ENCODE results near the gene MAST1.

Gene MAST1

DNA sequence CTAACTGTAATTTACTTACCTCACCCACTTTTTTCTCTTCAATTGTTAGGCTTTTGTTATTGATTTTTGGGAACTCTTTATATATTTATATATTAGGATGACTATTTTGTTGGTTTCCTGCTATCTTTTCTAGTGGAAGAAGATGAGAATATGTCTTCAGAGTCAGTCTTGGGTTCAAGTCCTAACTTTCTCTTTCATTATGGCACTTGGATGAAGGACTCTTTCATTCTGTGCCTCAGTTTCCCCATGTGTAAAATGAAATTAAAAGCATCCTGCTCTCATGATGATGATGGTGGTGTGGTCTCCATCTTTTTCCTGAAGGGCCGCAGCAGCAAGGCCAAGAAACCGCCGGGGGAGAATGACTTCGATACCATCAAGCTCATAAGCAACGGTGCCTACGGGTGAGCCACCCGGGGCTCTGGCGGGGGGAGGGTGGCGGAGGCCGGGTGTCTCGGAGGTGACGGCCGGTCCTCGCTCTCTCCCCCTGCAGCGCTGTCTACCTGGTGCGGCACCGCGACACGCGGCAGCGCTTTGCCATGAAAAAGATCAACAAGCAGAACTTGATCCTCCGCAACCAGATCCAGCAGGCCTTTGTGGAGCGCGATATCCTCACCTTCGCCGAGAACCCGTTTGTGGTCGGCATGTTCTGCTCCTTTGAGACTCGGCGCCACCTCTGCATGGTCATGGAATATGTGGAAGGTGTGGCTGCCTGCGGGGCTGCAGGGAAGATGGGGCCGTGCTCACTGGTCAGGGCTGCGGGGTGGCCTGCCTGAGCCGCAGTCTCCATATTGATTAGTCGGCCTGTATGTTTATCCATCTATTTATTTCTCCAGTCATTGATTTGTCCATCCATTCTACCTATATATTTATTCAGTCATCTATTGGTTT is 20.0 kb downstream of the MAST1 start:
- H3K4me1 ChIP-seq = no peaks in the 10 kb centered on the region
- H2AFZ ChIP-seq = no peak overlapping the region
- H3K27ac ChIP-seq = no peak overlapping the region
- H3K4me3 ChIP-seq (ENCODE audit: low read depth, low read length) = no peak overlapping the region
- no peak overlapping the region for H3K9ac ChIP-seq
- H3K79me2 ChIP-seq = no peaks in the 10 kb centered on the region
- peaks cover 3% of the 10 kb centered on the region for H3K9me3 ChIP-seq (ENCODE audit: control insufficient read depth, low read length)
- no peaks in the 10 kb centered on the region for H3K36me3 ChIP-seq (ENCODE audit: control insufficient read depth, insufficient read depth, low read length)
- H3K4me2 ChIP-seq (ENCODE audit: low read length) = no peak overlapping the region
- TF ChIP-seq, protein P1, sequence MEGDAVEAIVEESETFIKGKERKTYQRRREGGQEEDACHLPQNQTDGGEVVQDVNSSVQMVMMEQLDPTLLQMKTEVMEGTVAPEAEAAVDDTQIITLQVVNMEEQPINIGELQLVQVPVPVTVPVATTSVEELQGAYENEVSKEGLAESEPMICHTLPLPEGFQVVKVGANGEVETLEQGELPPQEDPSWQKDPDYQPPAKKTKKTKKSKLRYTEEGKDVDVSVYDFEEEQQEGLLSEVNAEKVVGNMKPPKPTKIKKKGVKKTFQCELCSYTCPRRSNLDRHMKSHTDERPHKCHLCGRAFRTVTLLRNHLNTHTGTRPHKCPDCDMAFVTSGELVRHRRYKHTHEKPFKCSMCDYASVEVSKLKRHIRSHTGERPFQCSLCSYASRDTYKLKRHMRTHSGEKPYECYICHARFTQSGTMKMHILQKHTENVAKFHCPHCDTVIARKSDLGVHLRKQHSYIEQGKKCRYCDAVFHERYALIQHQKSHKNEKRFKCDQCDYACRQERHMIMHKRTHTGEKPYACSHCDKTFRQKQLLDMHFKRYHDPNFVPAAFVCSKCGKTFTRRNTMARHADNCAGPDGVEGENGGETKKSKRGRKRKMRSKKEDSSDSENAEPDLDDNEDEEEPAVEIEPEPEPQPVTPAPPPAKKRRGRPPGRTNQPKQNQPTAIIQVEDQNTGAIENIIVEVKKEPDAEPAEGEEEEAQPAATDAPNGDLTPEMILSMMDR (IDR thresholded peaks at IDR 0.05) = no peak
- H3K27me3 ChIP-seq (ENCODE audit: control insufficient read depth, insufficient read depth, low read length) = no peaks in the 10 kb centered on the region

DNA sequence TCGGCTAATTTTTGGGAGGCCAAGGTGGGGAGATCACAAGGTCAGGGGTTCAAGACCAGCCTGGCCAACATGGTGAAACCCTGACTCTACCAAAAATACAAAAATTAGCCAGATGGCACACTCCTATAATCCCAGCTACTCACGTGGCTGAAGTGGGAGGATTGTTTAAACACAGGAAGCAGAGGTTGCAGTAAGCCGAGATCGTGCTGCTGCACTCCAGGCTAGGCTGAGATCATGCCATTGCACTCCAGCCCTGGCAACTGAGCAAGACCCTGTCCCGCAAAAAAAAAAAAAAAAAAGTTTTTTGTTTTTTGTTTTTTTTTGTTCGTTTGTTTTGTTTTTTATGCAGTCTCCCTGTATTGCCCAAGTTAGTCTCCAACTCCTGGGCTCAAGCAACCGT is 21.2 kb downstream of the MAST1 start:
- no peaks in the 10 kb centered on the region for H3K36me3 ChIP-seq (ENCODE audit: control insufficient read depth, insufficient read depth, low read length)
- H3K9ac ChIP-seq = no peak overlapping the region
- TF ChIP-seq, protein P1 (IDR thresholded peaks at IDR 0.05) = no peak
- peaks cover 3% of the 10 kb centered on the region for H3K9me3 ChIP-seq (ENCODE audit: control insufficient read depth, low read length)
- no peak overlapping the region for H3K4me2 ChIP-seq (ENCODE audit: low read length)
- H3K4me3 ChIP-seq (ENCODE audit: low read depth, low read length) = no peak overlapping the region
- no peak overlapping the region for H3K27ac ChIP-seq
- no peaks in the 10 kb centered on the region for H3K79me2 ChIP-seq
- H2AFZ ChIP-seq = no peak overlapping the region
- no peaks in the 10 kb centered on the region for H3K4me1 ChIP-seq
- H3K27me3 ChIP-seq (ENCODE audit: control insufficient read depth, insufficient read depth, low read length) = no peaks in the 10 kb centered on the region

GRCh38 chr19:12864143-12864542 is 25.8 kb downstream of the MAST1 start:
- Histone ChIP-seq H3K9ac (no peak overlapping the region), H3K79me2 (no peaks in the 10 kb centered on the region)

DNA sequence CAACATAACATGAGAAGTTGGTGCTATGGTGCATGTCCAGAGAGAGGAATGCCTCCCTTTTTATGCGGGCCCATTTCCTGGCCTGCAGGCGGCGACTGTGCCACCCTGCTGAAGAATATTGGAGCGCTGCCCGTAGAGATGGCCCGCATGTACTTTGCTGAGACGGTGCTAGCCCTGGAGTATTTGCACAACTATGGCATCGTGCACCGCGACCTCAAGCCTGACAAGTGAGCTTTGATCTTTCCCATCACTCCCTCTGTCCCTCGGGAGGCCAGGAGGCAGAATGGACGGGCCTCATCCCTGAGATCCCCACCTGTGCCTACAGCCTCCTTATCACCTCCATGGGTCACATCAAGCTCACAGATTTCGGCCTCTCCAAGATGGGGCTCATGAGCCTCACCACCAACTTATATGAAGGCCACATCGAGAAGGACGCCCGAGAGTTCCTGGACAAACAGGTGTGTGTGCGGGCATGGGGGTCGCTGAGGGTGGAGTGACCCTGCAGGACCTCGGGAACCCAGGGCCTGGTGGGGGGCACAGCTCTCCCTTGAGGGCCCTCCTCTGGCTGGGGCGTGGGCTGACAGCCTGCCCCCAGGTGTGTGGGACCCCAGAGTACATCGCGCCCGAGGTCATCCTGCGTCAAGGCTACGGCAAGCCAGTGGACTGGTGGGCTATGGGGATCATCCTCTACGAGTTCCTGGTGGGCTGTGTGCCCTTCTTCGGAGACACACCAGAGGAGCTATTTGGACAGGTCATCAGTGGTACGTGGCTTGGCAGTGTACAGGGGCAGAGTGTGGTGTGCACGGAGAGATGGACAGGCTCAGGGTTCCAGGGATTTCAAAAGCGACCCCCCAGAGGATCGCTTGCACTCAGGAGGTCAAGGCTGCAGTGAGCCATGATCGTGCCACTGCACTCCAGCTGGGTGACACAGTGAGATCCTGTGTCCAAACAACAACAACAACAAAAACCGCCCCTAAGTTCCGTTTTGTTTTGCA is 26.7 kb downstream of the MAST1 start:
- Histone ChIP-seq H3K9me3 (ENCODE audit: control insufficient read depth, low read length) (no peaks in the 10 kb centered on the region), H3K36me3 (ENCODE audit: control insufficient read depth, insufficient read depth, low read length) (no peaks in the 10 kb centered on the region), H3K4me1 (no peaks in the 10 kb centered on the region), H3K4me3 (ENCODE audit: low read depth, low read length) (no peak overlapping the region), H2AFZ (no peak overlapping the region), H3K9ac (no peak overlapping the region), H3K4me2 (ENCODE audit: low read length) (no peak overlapping the region), H3K79me2 (no peaks in the 10 kb centered on the region), H3K27ac (no peak overlapping the region), H3K27me3 (ENCODE audit: control insufficient read depth, insufficient read depth, low read length) (no peaks in the 10 kb centered on the region)
- TF ChIP-seq, protein P1 (IDR thresholded peaks at IDR 0.05) = no peak

More at GRCh38 chr19:12864143-12864542, 25.8 kb downstream of the MAST1 start:
- no peaks in the 10 kb centered on the region for H3K9me3 ChIP-seq (ENCODE audit: control insufficient read depth, low read length)
- H3K27me3 ChIP-seq (ENCODE audit: control insufficient read depth, insufficient read depth, low read length) = no peaks in the 10 kb centered on the region
- no peaks in the 10 kb centered on the region for H3K4me1 ChIP-seq
- TF ChIP-seq, protein P1 (IDR thresholded peaks at IDR 0.05) = no peak
- no peaks in the 10 kb centered on the region for H3K36me3 ChIP-seq (ENCODE audit: control insufficient read depth, insufficient read depth, low read length)
- H3K4me3 ChIP-seq (ENCODE audit: low read depth, low read length) = no peak overlapping the region
- no peak overlapping the region for H2AFZ ChIP-seq
- no peak overlapping the region for H3K4me2 ChIP-seq (ENCODE audit: low read length)
- no peak overlapping the region for H3K27ac ChIP-seq

Data from parathyroid adenoma (tissue), 2 donors.